CD4-positive, alpha-beta T cell treated with Interleukin-21 for 1 hour (primary cell): ENCODE data around the gene ARHGAP24.
"Not testable (repeated sequence)": the region's sequence is repeated elsewhere in the genome, so short reads cannot be mapped to it uniquely, and the experiment has no call there.

Experiments
- DNase-seq: peaks from one replicate; pipeline ENCODE4 v3.0.0-alpha.2; 2020

The ARHGAP24 gene

DNA sequence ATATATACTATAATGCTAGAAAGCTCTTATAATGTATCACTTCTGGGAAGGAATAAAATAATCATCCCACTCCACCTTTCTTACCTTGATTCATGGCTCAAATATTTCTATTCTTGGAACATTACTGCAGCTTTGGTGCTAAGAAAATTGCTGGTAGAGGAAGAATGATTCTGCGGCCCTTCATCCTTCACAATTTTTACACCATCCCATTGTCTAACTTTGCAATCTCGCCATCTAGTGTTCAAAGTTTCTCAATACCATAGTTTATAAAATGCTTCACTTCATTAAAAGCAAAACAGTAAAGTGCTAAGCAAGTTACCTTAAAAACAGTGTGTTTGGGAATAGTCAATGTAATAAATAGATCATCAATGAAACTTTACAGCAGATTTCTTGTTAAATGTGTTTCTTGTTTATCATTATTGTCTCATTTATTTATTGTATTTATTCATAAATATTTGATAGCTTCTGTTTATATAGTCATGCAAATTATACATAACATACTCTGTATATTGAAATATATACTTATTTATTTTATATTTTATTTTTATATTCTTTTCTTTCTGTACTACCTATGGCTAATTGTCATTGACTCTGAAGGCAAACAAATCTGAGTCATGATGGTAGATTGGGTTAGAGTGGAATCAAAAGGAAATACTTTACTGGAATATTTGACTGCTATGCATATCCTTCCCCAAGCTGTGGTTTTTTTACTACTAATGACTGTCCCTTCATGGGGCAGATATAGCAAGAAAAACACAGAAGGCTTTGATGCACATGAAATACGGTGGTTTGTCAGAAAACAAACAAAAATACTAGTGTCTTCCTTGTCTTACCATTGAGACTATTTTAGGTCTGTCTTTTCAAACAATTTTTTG, 494.2 kb downstream of the ARHGAP24 start:
- no peak for DNase-seq

DNA sequence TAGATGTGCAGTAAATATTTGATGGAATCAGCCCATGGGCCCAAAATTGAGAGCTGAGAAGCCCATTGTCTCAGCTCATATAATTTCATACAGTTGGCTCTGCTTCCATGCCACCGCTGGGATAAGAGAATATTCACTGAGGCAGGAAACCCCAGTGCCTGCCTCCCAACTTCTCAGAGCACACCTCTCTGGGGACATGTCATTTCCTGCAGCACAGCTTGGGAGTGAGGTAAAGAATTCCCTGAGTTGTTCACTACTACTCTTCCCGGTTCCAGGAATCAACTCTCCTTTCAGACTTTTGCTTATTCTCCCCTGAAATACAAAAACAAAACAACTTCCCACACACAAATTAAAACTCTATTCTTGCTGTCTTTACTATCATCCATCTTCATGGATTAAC, 495.6 kb downstream of the ARHGAP24 start:
- DNase-seq, result no peak

DNA sequence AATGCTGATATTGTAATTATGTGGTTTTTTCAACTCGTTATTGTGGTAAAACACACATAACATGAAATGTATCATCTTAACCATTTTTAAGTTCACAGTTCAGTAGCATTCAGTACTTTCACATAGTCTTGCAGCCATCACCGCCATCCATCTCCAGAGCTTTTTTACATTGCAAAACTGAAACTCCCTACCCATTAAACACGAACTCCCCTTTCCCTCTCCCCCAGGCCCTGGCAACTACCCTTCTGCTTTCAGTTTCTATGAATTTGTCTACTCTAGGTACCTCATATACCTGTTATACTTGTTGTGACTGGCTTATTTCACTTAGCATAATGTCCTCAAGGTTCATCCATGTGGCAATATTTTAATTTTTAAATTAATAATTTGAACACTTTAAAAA, 504.3 kb downstream of the ARHGAP24 start:
- DNase-seq, result no peak

DNA sequence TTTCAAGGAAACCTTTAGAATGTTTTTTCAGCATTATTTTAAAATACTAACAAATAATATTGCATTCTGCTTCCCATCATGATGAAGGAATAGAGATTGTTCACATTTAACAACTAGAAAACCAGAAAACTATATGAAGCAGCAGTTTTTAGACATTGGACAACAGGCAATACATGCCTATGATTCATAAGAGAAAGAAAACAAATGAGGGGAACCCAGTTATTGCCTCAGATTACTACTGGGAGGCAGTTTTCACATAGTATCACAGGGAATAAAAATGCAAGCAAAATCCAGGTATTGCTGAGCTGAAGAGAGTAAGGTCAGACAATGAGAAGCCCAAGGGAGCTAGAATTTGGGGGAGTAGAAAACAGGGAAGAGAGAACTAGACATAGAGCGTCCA, 511.3 kb downstream of the ARHGAP24 start:
- DNase-seq, result no peak

DNA sequence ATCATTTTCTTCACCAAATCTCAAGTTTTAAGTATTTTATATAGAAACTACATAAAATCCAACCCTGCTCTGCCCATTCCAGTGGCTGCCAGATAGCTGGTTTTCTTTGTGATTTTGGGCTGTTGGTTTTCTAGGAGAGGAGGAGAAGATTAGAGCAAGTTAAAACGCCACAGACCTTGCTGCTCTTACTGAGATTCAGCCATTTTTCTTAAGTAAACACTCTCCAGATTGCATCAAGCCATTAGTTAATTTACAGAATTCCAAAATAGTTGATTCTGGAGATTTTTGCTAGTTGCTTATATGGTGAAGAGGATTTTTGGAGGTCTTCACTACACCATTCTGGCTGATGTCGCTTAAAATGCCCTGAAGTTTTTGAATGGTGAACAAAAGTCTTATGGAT, 518.7 kb downstream of the ARHGAP24 start:
- DNase-seq, result no peak

DNA sequence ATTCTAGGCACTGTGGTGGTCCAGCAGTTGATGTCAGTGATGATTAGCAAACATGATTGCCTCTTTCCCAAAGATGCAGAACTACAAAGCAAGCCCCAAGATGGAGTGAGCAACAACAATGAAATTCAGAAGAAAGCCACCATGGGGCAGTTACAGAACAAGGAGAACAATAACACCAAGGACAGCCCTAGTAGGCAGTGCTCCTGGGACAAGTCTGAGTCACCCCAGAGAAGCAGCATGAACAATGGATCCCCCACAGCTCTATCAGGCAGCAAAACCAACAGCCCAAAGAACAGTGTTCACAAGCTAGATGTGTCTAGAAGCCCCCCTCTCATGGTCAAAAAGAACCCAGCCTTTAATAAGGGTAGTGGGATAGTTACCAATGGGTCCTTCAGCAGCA, 519.6 kb downstream of the ARHGAP24 start:
- no peak for DNase-seq

DNA sequence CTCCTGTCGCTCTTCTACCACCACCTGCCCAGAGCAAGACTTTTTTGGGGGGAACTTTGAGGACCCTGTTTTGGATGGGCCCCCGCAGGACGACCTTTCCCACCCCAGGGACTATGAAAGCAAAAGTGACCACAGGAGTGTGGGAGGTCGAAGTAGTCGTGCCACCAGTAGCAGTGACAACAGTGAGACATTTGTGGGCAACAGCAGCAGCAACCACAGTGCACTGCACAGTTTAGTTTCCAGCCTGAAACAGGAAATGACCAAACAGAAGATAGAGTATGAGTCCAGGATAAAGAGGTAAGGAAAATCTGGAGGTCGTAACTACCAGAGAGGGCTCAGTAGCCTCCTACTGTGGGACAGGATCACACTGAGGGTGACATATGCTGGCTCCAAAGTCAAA, 520.4 kb downstream of the ARHGAP24 start:
- no peak for DNase-seq

DNA sequence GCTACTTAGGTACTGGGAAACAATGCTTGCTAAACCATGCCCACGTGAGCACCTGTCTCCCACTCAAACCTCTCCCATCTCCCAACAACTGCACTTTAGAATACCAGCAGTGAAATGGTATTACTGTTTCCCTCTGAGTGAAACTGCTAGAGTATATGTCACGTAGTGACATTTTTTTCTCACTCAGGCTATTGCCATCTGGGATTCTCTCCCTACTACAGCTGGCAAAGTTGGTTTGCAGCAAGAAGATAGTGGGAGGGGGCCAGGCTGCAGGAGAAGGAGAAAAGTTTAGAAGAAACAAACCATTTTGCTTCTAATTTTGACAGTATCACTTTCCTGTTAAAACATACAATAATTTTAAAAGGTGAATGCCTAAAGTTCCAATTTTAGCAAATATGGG, 526.6 kb downstream of the ARHGAP24 start:
- DNase-seq, result no peak

DNA sequence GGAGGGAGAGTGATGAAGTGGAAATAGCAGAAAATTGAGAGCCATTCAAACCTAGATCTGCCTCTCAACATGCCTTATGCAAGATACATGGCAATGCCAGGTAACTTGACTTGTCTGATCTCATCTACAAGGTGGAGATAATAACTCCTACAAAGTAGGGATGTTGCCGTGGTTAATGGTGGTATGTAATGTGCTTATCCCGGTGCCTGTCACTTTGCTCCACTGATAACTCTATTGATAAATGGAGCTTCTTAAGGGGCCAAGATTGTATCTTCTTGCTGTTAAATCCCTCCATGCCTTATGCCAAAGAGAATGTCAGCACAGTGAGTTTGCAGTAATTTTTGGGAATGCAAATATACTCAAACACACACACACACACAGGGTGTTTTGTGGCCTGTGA, 529.1 kb downstream of the ARHGAP24 start:
- no peak for DNase-seq

DNA sequence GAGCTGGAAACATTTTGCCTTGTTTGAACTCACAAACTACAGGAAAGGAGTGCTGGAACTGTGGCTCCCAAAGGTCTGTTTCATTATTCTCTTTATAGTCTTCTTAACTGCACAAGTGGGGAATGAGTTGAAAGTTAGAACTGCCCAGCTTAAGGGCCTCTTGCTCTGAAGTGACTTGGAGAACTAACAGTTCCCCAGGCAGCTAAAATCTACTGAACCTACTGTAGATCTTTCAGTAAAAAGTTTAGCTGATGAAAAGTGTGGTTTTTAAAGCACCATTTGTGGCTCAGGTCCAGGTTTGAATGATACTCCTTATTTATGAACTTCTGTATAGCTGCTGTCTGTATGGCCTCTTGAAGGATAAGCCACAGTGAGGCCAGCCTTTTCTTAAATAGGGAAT, 531.1 kb downstream of the ARHGAP24 start:
- DNase-seq, result no peak

DNA sequence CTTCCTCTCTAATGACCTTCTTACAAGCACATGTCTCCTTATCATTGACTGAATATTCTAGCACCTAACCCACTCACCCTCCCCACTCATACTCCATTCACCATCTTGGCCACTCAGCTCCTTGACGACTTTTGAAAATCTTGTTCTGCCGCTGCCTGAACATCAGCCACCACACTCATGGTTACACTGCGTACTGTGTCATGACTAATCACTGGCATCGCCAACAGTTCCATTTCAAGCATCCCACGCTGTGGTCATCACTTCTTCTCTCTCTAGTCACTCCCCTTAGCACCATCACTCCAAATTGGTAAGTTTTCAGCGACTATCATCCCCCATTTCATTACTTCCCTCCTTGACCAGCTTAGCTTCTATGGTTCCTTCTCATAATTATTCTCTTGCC, 532.1 kb downstream of the ARHGAP24 start:
- no peak for DNase-seq

DNA sequence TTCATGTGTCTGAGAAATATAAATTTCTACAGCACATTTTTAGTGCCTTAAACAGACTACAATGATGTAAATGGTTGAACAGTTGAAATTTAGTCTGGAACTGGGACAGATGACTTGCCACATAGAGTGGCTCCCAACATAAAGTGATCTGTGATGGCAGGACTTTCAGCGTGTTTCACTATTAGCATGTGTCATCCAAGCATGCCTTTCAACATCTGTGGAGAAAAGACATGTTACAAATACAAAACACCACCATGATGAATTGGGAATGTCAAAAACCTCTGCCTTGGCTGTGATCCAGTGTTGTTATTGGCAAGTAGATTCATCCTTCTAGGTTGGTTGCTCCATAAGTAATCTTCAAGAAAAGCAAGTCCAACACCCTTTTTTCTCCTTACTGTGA, 536.2 kb downstream of the ARHGAP24 start:
- no peak for DNase-seq

DNA sequence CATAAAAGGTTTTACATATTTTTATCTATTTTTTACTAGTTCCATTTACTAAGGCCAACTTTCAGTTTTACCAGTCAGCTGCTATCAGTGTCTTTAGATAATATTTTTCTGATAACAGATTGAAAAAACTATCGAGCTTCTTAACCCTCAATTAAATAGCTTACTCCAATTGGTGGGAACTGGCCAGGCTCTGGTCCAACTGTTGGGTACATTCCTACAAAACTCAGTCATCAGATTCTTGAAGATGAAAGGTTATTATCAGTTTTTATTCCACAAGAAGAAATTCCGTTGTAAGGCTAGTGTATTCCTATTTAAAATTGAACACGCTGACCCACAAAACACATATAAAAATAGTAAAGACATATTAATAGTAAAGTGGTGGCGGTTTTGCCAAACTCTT, 538.7 kb downstream of the ARHGAP24 start:
- no peak for DNase-seq

DNA sequence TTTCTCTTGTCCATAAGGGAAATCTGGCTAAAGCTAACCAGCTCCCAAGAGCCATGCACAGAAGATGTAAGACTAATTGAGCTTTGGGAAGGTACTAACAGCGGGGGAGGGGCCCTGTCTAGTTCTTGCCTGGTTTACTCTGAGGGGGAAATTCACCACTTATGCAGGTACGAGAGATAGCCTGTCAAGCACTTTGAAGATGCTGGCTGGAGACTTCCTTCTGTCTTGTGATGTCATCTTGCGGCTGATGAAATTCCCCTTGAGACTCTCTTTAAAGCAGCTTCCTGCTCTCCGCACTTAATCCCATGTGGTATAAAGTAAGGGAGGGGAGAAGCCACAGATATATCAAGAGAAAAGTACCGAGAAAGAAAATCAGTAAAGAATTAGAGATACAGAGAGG, 539.6 kb downstream of the ARHGAP24 start:
- no peak for DNase-seq

DNA sequence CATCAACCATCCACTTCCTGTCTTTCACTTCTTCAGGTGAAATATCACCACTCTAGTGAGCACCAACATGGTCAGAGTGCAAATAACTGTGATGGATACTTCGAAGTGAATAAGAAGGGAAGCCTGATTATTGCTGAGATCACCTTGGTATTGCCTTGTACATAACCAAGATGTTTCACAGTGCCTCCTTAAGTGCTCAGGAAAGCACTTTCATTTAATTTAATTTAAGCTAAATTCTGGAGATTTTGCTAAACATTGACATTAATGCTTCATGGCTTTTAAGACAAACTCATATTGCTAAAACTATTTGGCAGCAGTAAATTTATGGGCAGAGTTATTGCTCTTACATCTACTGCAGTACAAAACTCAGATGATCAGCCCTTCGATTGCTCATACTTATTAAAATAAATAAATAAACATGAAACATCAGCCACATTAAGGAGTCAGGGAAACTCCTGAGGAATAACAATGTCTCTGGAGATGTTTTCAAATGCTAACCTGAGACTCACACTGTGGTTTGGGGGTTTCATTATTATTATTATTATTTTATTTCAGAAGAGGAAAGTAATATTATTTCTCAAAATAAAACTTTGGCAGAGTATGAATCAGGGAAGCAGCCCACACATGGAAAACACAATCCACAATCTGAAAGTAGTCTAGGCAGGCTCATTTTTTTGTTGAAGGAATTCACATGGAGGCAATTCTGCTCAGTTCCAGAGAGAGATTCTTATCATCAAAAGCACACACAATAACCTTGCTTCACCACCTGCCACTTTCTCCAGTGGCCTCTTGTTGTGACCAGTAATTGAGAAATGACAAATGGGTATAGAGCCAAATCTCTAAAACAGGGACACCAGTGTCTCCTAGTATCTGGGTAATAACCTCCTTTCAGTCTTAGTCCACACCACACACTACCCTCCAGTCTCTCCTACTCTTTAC, 540.7 kb downstream of the ARHGAP24 start:
- no peak for DNase-seq

DNA sequence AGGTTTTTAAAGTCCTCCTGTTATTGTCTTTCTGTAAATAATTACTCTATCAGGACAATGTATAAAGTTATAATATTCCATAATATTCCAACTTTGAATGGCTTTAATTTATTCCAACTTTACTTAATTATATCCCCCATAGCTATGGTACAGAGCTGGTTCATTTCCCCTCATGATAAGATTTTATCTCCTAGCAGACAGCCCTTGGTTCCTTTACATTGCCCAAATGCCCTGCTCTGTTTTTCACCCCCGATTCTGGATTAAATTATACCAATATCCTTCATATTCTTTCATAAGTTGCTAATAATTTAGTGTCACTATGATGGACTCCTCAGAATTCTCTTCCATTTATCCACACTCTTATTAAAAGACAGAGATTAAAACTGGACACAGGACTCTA, 544.4 kb downstream of the ARHGAP24 start:
- DNase-seq, result no peak

DNA sequence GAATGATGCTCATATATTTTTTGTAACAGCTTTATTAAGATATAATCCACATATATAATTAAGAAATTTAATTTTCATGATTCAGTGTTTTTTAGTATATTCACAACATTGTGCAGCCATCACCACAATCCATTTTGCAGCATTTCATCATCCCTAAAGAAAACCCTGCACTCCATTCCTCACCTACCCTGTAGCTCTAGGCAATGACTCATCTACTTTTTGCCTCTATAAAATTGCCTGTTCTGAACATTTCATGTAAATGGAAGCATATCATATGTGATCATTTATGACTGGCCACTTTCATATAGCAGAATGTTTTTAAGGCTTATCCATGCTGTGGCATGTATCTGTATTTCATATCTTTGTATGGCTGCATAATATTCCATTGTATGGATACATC, 545.0 kb downstream of the ARHGAP24 start:
- no peak for DNase-seq

DNA sequence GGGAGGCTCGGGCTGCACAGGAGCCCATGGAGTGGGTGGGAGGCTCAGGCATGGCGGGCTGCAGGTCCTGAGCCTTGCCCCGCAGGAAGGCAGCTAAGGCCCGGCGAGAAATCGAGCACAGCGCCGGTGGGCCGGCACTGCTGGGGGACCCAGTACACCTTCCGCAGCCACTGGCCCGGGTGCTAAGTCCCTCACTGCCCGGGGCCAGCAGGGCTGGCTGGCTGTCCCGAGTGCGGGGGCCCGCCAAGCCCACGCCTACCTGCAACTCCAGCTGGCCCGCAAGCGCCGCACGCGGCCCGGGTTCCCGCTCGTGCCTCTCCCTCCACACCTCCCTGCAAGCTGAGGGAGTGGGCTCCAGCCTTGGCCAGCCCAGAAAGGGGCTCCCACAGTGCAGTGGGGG, 546.7 kb downstream of the ARHGAP24 start:
- not testable (repeated sequence) for DNase-seq

DNA sequence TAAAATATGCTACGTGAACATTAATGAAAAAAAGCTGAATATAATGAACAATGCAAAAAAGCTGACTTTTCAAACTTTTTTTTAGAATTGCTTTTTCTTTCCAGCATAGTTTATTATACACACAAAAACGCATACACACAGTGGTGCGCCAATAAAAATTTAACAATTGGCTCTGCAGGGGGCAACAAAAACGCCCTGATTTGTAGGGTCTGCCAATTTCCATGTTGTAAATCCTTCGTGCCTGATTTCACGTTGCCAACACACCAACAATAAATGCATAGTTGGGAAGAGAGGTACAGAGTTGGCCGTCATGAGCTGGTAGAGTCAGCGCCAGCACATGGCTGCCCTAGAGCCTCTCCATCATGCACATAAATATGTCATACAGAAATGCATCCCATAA, 551.8 kb downstream of the ARHGAP24 start:
- DNase-seq, result no peak

DNA sequence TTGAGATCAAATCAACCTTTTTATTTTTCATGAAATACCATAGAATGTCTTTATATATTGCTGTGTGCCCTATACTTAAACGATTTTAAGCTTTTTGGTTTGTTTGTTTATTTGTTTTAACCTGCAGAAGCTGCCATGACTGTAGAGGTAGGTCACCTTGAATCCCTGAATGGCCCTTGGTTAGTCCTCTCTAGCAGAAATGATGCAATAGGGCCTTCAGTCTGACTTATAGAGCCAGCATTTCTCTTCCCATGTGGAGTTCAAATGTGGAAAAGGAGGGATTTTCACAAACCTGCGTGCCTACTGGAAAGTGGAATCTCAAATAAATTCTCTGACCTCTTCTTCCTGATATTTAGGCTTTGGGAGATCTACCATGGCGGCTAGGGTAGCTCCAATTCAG, 557.0 kb downstream of the ARHGAP24 start:
- DNase-seq, result no peak

DNA sequence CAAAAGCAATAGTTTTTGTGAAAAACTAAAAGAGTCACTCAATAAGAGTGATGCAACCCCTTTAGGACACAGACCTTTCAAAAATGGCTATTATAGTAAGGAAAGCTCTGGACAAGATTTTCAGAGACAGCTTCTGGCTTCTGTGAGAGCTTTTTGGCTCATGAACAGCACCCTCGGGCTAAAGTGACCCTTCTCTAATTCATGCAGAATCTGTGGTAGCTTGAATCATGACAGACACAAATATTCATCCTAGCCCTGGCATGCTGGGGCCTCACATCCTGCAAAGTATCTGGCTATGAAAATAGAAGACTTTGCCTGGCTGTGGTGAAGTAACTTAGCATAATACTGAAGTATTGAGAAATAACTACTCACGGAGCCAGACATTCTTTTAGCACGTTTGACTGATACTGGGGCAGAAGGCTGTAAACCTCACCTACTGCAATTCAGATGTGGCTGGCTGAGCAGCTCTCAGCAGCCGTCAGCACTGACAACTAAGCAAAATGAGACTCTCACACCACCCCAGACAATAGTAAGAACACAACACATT, 557.6 kb downstream of the ARHGAP24 start:
- DNase-seq, result no peak

DNA sequence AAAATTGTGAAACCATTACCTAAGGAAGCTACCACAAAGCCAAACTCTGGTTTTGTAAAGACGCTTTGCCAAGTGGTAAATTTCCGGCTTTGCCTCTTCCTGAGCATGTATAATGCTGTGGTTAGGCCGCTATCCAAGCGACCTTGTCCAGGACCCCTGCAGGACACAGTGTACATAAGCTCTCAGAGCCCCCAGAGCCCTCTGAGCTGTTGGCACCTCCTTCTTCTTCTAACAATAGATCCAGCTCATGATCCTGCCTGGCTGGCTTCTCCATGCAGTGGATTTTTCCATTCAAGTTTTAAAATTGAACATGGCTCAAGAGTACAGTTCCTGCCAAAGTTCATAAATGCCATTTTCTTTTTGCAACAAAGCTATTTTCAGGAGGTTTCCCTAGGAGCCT, 558.2 kb downstream of the ARHGAP24 start:
- DNase-seq, result no peak

DNA sequence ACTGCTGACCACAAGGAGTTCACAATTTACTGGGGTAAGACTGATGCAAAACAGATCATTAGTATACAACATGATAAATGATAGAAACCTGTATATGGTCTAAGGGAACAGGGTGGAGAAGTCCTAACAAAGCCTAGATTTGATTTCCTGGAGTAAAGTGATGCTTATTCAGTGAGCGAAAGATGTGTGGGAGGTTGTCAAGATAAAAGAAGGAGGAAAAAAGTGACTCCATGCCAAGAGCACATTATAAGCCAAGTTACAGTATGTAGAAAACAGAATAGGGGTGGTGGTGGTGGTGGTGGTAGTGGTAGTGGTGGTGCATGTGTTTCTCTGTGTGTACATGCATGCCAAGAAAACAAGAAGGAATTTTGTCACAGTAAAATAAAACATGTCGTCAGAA, 559.7 kb downstream of the ARHGAP24 start:
- DNase-seq, result no peak

DNA sequence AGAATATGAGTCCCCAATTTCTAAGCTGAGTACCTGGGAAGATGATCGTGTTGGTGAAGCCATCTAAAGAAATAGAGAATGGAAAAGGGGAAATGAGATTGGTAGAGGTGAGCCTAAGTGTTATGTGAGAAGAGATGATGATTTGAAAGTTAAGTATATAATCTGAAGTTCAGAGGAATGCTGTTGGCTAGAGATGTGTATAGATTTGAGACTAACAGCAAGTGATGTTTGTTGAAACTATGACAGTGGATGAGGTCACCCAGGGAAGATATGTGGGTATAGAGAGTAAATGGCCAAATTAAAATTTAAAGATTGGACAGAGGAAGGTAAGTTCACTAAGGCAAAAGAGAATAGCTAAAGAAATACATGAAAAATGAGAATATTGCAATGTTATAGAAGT, 560.7 kb downstream of the ARHGAP24 start:
- DNase-seq, result no peak
